Keratinocyte (primary cell): Measurements from ENCODE around the gene LONP1.

Experiments
- EZH2 ChIP-seq: IDR thresholded peaks from one replicate; pipeline ENCODE4 v1.6.1; 2012; ENCODE audit warnings: inconsistent platforms, mild to moderate bottlenecking, low read length, moderate library complexity
- TF ChIP-seq, protein P1 (sequence below), 3 experiments: IDR thresholded peaks in 1 of 3; conservative IDR thresholded peaks in 1 of 3; optimal IDR thresholded peaks in 1 of 3; 2 replicates in 2 of 3; 3 replicates in 1 of 3; pipeline versions ENCODE3 to v1.5.1; 2011; ENCODE audit warnings: low read length in 3 of 3, mild to moderate bottlenecking in 3 of 3, moderate library complexity in 2 of 3, control low read depth in 1 of 3, inconsistent platforms in 1 of 3; ENCODE audit not compliant: insufficient read depth in 2 of 3; ENCODE audit errors: extremely low read depth in 1 of 3

DNA sequence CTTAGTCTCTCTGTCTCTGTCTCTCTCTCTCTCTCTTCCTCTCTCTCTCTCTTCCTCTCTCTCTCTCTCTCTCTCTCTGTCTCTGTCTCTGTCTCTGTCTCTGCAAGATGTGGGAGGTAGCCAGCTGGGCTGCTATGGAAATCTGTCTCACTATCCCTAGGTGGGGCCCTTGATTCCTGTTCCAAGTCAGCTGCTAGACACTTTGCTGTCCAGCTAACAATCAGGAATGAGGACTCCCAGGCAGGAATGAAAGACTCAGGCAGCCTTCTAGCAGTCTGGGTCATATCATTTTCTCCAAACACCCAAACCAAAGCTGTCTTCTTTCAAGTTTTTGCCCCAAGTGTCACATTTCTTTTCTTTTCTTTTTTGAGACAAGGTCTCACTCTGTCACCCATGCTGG, 23.7 kb upstream of the LONP1 start:
- TF ChIP-seq, protein P1, sequence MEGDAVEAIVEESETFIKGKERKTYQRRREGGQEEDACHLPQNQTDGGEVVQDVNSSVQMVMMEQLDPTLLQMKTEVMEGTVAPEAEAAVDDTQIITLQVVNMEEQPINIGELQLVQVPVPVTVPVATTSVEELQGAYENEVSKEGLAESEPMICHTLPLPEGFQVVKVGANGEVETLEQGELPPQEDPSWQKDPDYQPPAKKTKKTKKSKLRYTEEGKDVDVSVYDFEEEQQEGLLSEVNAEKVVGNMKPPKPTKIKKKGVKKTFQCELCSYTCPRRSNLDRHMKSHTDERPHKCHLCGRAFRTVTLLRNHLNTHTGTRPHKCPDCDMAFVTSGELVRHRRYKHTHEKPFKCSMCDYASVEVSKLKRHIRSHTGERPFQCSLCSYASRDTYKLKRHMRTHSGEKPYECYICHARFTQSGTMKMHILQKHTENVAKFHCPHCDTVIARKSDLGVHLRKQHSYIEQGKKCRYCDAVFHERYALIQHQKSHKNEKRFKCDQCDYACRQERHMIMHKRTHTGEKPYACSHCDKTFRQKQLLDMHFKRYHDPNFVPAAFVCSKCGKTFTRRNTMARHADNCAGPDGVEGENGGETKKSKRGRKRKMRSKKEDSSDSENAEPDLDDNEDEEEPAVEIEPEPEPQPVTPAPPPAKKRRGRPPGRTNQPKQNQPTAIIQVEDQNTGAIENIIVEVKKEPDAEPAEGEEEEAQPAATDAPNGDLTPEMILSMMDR (optimal IDR thresholded peaks at IDR 0.05 in 1 of 3, IDR thresholded peaks at IDR 0.05 in 1 of 3, conservative IDR thresholded peaks at IDR 0.05 in 1 of 3; ENCODE audit: extremely low read depth in 1 of 3, insufficient read depth in 2 of 3, low read length in 3 of 3), result no peak
- no peak for TF ChIP-seq EZH2
